Mesenteric fat pad (tissue), 1 donor: ENCODE measurements around the gene PRUNE2. TPM values are rescaled to one million over a fixed set of nuclear protein-coding genes. Genes with fewer than 3 reads are reported as not detected.
"Not testable (repeated sequence)": the region's sequence is repeated elsewhere in the genome, so short reads cannot be mapped to it uniquely, and the experiment has no call there.

Experiments used
- DNase-seq: peaks from one replicate; pipeline ENCODE4 v3.0.0-alpha.2; 2020; ENCODE audit warnings: low spot score
- total RNA-seq: library from RNA; stranded (reverse); fragmentation: NEBNext Ultra II Directional; extraction: Animal tissue kit (Norgen Biotek cat#: 25700); gene quantifications from one replicate; pipeline ENCODE4 v1.2.1, GENCODE V29; 2021
- donor health status: DM: yes; HTN: yes; CAD: no.

PRUNE2 gene
- total RNA-seq, 1 donor from 2014 or later, result 13.9 TPM

DNA sequence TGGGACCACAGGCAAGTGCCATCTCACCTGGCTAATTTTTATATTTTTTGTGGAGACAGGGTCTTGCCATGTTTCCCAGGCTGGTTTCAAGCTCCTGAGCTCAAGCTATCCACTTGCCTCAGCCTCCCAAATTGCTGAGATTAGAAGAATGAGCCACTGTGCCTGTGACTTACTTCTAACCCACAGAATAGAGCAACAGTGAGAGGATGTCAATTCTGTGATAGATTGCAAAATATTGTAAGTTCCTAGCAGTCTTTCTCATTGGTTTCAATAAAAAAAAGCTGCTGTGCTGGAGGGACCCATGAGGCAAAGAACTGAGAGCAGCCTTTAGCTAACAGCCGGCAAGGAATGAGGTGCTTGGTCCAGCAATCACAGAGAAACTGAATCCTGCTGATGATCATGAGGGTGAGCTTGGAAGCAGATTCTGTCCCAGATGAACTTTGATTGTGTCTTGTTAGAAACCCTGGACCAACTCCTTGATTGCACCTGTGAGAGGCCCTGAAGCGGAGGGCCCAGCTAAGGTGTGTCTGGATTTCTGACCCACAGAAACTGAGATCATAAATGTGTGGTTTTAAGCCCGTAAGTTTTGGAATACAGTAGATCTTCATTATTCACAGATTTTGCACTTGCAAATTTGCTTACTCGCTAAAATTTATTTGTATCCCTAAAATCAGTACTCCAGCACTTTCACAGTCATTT, 297.2 kb downstream of the PRUNE2 start:
- no peak for DNase-seq

DNA sequence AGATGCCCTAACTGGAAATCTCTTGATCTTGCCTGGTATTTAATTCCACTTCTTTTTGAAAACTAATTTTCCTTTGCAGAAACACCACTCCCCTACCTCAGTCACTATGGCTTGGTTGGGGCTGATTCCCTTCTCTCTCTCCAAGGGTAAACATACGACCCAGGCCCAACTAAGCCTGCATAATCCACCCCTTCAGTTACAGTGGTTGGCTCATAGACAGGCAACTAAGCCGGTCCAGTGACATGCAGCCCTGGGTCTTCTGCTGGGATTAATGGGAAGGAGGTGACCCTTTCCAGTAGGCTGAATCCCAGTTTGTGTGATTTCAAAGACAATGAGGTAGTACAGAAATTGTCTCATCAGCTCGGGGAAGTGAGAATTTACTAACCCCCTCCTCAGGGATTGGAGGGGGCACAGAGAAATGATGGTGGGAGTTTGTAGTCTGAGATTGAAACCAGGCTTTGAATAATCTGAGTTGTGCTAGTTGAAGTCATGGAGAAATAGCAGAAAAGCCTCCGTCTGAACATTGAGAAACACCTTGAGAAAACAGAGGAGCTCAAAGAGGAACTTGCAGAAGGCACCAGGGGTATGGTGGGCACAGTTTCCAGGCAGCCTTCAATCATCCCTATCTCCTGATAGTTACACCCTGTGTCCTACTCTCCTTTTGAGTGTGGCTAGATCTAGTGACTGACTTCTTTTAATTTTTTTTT, 298.0 kb downstream of the PRUNE2 start:
- no peak for DNase-seq

DNA sequence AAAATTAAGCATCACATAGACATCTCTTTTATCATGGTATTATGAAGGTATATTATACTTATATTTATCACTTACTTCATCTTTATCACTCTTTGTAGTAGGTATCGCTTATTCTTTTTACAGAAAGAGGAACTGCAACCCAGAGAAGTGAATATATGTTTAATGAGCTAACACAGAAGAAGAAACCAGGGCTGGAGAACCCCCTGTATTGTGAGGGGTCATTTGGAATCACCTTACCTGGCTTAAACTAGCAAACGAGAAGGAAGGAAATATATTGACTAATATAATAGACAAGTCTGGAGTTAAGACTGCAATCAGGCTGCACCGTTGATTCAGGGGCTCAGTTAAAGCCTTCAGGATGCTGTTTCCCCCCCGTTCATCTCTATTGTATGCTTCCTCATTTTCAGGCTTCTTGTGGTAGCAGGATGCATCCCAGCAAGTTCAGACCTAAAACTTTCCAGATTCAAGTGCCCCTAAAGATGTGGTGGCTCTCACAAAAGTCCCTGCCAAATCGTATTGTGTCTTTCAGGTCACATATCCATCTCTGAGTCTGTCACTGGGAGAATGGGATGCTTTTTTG, 300.5 kb downstream of the PRUNE2 start:
- DNase-seq, result no peak

DNA sequence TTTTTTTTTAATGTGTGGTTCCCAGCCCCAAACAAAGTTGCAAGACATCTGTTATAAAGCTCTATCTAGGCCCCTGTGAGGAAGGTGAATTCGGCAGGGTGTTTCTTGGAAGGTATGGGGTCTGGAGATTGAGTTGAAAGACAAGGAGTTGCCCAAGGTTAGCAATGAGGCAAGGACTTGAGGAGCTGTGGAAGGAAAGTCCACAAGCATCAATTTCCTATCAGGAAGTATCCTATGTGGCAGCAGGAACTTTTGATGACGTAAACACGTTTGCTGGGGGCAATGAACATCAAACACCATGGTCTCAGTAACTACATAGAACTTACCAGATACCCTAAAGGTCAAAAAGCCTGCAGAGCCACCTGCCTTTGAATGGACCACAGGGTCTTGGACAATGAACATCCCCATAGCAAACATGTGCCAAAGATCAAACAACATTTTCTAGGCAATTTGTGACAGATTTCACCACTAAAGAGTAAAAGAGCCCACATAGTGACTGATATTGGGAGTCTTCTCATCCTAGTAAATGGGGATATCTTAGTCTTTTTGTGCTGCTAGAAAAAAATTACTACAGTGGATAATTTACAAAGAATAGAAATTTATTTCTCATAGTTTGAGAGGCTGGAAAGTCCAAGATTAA, 301.9 kb downstream of the PRUNE2 start:
- no peak for DNase-seq

DNA sequence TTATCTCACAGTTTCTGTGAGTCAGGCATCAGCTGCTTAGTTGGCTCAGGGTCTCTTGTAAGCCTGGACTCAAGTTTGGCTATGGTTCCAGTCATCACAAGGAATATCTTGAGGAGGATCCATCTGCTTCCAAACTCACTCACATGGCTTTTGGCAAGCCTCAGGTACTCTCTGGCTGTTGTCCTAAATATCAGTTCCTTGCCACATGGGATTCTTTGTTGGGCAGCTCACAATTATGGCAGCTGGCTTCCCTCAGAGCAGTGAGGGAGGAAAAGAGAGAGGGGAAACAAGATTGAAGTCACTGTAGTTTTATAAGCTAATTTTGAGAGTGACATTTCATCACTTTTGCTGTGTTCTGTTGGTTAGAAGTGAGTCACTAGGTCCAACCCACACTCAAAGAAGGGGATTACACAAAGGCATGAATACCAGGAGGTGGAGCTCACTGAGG, 302.4 kb downstream of the PRUNE2 start:
- no peak for DNase-seq

DNA sequence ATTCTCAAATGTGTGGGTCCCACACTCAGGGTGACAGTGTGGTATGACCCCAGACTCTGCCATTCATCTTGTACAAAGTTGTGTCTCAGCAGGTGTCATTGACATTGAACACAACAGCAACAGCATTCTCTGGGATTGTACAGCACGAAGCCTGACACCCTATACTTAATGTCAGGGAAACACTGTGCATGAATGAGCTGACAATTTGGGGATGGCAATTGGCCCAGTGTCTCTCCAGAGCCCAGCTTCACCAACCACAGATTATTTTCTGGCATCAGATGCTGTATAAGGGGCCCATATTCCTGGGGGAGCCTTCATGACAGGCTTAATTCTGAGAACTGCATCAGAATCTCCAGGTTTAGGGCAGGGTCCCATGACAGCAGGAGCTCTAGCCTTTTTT, 303.7 kb downstream of the PRUNE2 start:
- DNase-seq, result no peak

DNA sequence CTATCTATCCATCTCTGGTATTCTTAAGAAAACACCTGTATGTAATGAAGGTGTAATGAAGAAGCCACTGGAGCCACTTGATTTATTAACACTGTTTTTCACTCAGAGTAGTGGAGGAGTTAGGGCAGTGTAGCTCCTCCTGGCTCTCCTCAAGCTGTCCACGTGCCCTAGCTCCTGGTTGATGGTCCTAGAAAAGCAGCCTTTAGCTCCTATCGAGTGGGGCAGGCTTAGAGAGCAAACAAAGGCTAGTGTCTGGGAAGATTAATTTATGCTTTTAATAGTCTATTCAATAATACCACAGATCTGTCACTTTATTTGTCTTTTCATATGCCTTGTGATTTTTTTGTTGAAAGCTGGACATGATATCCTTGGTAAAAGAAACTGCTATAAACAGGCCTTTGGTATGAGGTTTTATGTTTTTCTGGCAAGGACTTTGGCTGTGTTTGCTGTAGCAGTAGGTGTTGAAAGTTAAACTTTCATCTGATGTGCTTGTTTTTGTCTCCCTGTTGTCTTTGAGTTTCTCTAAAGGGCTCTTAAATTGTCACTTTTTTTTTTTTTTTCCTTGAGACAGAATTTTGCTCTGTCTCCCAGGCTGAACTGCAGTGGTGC, 305.8 kb downstream of the PRUNE2 start:
- DNase-seq, result no peak

DNA sequence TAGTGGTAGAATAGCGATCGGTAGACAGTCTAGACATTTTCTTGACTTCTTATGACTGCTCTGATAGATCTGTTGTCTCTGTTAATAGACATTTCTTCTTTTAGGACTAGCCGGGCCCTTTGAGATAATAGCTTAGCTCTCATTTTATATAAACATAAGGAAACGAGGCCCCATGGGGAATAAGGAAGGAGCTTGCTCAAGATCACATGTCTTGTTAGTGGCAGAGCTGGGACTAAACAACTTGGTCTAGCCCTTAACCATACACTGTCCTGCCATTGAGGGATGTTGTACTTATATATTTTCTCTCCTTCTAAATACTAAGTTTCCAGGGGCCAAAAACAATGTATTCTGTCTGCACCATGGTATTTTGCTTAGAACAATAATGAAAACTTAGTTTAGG, 306.9 kb downstream of the PRUNE2 start:
- no peak for DNase-seq

DNA sequence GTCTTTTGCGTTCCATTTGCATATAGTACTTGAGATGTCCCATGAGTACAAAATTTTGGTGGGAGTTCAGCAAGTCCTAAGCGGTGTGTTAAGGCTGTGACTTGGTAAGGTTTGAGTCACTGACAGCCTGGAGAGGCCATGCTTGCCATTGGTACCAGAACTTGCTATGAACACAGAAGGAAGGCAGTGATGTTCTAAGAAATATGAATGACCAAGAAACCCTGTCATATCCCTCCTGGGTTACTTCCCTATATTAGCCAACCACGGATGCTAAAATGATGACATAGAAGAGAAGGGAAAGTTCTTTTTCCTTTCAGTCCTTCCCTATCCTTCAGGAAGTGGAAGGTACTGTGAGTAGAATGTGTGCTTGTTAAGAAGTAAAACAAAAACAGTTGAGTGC, 310.3 kb downstream of the PRUNE2 start:
- DNase-seq, result no peak

DNA sequence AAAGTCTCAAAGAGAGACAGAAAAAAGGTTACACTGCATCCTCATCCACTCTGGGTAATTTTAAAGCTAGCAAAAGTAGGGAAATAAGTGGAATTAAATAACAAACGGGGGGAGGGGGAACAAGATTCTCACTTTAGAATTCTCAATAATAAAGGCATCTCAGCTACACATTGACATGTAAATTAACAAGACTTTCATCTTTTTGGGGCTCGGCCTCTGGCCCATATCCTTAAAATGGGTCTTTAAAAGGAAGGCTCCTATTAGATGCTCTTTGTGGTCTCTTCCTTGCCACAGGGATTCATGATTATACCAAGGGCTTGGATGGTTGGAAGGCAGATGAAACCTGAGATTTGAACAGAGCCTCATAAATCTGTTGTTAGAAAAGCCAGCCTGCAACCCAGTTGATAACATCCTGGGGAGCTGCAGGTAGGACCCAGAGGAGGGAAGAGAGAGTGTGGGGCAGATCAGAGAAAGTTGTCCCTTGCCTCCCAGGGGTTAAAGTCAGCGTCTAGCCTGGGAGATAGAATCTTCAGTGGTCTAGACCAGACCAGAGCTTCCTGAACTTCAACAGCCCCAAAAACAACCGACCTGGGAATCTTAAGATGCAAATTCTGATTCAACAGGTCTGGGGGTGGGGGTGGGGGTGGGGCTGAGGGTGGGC, 311.0 kb downstream of the PRUNE2 start:
- no peak for DNase-seq

DNA sequence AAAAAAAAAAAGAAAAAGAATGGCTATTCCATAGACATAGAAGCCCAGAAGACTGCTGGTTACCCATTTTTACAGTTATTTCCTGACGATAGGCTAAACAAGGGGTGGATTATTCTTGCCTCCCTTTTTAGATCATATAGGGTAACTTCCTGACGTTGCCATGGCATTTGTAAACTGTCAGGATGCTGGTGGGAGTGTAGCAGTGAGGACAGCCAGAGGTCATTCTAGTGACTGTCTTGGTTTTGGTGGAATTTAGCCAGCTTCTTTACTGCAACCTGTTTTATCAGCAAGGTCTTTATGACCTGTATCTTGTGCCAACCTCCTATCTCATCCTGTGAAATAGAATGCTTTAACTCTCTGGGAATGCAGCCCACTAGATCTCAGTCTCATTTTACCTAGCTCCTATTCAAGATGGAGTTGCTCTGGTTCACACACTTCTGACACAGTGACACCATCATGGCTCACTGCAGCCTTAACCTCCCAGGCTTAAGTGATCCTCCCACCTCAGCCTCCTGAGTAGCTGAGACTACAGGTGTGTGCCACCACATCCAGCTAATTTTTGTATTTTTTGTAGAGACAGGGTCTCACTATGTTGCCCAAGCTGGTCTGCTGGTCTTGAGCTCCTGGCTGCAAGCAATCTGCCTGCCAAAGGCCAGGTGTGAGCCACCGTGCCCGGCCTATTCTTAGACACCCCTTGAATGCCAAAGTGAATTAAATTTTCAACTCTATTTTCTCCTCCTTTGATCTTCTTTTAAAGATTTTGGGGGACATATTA, 311.8 kb downstream of the PRUNE2 start:
- not testable (repeated sequence) for DNase-seq

DNA sequence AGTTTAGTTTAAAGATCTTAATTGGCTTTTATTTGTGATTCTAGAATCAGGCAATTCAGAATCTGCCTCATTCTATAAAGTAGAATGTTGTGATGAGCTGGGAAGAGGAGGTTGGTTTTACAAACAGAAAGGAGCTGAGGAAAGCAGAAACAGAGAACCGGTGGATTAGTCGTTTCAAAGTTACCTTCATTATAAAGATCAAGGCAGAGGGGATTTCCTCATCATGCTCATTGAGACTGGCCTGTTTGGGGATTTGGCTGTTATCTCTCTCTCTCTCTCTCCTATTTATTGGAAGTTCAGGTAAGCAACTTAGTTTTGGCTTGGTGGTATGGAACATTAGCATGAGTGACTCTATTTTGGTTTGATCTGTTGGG, 313.0 kb downstream of the PRUNE2 start:
- no peak for DNase-seq

DNA sequence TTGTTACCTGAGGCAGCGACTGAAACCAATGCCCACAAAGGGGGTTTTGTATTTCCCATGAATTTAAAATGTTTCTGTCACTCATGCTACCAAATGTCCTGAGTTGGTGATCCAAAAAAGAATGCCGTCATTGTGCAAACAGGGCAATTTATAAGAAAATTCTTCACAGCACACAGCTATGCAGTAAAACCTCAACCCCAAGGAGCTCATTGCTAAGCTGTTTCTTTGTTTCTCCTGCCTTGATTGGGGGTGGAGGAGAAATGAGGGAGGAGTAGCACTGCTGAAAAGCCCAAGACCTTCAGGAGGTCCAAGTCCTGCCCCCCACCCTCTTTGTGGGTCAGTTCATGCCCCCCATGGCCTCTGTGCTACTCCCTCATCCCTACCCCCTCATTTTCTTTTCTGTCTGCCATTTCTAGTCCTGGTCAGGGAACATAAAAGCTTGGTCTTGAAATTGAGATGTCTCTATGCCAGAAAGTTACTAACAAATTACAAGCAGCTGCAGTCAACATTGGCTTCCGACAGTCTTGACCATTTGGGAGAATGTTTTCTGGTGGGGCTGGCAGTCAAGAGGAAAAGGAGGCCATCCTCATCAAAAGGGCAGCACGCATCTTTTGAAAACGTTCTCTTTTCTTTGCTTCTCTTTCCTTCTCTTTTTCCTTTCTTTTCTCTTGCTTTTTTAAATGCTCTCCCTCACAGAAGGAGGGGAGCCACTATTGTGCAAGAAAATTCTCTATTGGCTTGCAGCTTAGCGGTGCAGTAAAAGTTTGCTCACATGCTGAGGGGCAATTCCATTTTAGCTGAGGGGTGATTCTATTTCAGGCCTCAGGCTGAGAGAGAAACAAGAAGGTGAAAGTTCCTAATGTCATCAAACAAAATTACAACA, 313.6 kb downstream of the PRUNE2 start:
- no peak for DNase-seq

DNA sequence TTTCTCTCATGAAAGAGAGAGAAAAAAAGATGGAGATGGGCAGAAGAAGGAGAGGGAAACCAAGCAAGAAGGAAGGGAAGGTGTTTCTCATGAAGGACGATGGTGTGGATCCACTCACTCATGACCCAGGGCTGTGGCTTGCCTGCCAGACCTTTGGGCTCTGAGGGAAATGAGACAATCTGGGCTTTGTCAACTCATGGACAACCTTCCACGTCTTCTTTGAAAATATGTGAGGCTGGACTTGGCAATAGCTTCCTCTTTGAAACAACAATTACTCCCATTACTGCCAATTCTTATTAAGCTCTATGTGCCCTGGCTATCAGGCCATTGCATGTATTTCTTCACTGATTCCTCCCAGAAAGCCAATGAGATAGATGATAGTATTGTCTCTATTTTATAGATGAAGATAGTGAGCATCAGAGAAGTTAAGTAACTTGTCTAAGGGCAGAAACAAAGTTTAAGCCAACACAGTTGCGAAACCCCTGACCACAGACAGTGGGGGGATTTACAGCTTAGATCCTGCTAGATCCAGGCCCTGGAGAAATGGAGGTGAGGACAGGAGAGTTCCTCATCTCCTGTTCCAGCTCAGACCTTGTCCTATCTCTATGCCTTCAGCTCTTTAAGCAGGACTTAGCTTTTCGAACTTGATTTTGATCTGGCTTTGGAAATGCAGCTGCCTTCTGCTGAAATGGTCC, 314.5 kb downstream of the PRUNE2 start:
- DNase-seq, result no peak

DNA sequence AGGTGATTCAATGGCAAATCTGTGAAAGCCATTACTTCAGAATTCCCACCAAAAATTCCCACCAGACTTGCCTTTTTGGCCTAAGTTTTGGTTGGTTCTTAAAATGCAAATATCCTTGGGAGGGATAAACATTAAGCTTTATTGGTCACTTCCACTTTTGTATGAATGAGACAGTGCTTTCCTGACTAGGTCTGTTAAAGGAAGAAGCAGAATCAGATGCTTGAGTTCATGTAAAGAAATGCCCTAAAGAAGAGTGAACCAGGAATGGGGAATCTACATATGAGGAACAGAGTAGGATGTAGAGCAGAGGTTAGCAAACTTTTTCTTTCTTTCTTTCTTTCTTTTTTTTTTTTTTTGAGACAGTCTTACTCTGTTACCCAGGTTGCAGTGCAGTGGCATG, 317.6 kb downstream of the PRUNE2 start:
- no peak for DNase-seq

DNA sequence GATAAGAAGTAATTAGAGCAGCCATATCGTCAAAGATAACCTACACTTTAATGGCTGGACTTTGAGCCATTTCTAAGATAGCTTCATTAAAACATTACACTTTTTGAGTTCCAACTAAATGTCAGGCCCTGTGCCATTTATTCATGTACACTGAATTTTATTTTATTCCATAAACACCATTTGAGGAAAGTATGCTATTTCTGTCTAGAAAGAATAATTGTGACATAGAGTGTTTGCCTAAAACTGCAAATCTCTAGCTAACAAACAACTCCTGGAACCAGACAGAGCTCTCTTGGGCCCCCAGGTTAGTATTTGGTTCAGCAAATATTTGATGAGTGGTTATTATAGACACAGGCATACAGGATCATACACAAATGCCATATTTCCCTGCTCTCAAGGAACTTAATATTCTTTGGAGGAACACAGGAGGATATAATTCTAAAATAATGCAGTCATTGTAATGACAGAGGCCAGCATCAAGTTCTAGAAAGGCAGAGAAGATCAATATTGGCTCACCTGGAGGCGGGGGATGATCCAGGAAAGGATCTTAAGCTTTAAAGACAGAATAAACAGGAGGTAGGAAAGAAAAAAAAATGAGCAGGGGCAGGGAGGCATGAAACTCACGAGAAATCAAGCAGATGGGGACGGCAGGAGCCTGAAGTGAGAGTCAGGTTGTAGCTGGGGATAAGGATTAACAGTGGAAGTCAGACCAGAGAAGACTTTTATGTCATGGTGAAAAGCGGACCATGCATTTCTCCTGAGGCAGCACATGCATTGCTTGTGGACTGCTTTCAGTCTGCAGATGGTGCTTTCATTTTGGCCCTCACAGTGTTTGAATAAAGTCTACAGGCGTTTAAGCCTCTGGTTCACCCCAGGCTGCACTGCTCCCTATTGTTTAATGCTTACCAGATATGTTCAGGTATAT, 319.3 kb downstream of the PRUNE2 start:
- DNase-seq, result no peak

DNA sequence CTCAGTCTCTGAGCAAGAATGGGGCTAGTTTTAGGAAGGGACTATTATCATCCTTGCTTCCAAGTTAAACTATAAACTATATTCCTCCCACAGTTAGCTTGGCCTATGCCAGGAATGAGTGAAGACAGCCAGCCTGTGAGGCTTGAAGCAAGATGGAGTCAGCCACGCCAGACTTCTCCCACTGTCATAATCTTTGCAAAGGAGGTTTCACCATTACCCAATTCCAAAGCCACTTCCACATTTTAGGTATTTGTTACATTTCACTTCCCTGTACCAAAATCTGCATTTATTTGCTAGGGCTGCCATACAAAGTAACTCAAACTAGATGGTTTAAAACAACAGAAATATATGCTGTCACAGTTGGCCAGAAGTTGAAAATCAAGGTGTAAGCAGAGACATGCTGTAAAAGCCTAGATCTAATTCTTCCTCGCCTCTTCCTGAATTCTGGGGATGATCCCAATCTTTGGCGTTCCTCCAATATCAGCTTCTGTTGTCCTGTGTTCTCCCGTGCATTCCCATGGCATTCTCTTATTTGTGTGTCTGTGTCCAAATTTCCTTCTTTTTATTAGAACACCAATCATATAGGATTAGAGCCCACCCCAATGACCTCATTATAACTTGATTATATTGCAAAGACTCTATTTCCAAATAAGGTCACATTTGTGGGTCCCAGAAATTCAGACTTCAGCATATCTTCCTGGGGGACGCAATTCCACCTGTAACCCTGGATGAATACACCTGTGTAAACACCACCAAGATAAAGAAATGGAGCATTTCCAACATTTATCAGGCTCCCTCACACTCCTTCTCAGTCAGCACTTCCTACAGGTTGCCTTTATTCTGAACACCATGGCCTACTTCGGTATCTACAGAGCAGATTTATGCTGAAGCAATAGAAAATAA, 320.2 kb downstream of the PRUNE2 start:
- DNase-seq, result no peak
